RWPE1 (cell line): ENCODE measurements around the gene GOLIM4.

Experiments
- CTCF ChIA-PET: fragments of 350-600 bp; sonication (Branson Sonifier 250); formaldehyde crosslinking; extraction: SDS; loops from one replicate; lab custom pipeline; 2021; lab: Yijun Ruan, JAX
- POLR2A ChIA-PET: fragments of 400-600 bp; formaldehyde crosslinking; extraction: SDS; loops from one replicate; lab custom pipeline; 2020; ENCODE audit warnings: antibody characterized with exemption; ENCODE audit not compliant: low non-redundant PET; lab: Yijun Ruan, JAX
- DNase-seq: peaks from one replicate; pipeline ENCODE4 v3.0.0; 2012; ENCODE audit warnings: low spot score
- H3K27ac ChIP-seq: fragments of 450-650 bp; 2 replicates; pipeline ENCODE4 v1.5.1; 2017
- CTCF ChIP-seq: fragments of 450-650 bp; conservative IDR thresholded peaks from 2 replicates; pipeline ENCODE4 v1.5.1; 2017; ENCODE audit warnings: low read depth, mild to moderate bottlenecking

The GOLIM4 gene

GRCh38 chr3:168100777-168101492 lies 5.2 kb upstream of the GOLIM4 start:
- no peak for DNase-seq
- no peak overlapping the region for H3K27ac ChIP-seq
- CTCF ChIA-PET, result no interaction called here
- POLR2A ChIA-PET, result no interaction called here
- TF ChIP-seq CTCF, result no peak

GRCh38 chr3:168097381-168097780 lies 1.7 kb upstream of the GOLIM4 start:
- no peak overlapping the region for H3K27ac ChIP-seq
- CTCF ChIA-PET, result no interaction called here
- DNase-seq, result no peak
- POLR2A ChIA-PET, result no interaction called here
- no peak for TF ChIP-seq CTCF

GRCh38 chr3:168096210-168096652 lies 507 bp upstream of the GOLIM4 start:
- DNase-seq, result peak; percentile 78
- H3K27ac ChIP-seq, result peak overlapping the region; percentile 96
- CTCF ChIA-PET, result interaction anchor here (0.7 kb wide), 1 partner anchor 1534 kb away, joined by 5 read pairs; no protein-coding TSS in a partner anchor
- POLR2A ChIA-PET, result interaction anchor here (0.5 to 1.0 kb wide), 2 partner anchors 55 to 60 kb away, joined by 3 read pairs; no protein-coding TSS in a partner anchor
- no peak for TF ChIP-seq CTCF

GRCh38 chr3:168094877-168095610 lies 680 bp downstream of the GOLIM4 start:
- TF ChIP-seq CTCF, result no peak
- peak overlapping the region; percentile 96 for H3K27ac ChIP-seq
- peak; percentile 50 for DNase-seq
- ChIA-PET POLR2A (no interaction called here), CTCF (no interaction called here)

- POLR2A ChIA-PET, result no interaction called here
- peak overlapping the region; percentile 96 for H3K27ac ChIP-seq
Observed at GRCh38 chr3:168094580-168094876, 1.2 kb downstream of the GOLIM4 start.

More at GRCh38 chr3:168094580-168094876, 1.2 kb downstream of the GOLIM4 start:
- peak; percentile 17; the same call in 1 of the 2 replicates for TF ChIP-seq CTCF
- CTCF ChIA-PET, result no interaction called here
- DNase-seq, result no peak
